ENCODE measurements around the gene DNAH9.

The DNAH9 gene

GRCh38 chr17:11981862-11982261 is 383.6 kb downstream of the DNAH9 start:
- no peaks in the 10 kb centered on the region for H3K79me2 ChIP-seq (ENCODE audit: control insufficient read depth, low read length)
- H3F3A ChIP-seq (ENCODE audit: control insufficient read depth, insufficient read depth), result no peaks in the 10 kb centered on the region
- no peak overlapping the region for H3K4me3 ChIP-seq (ENCODE audit: low read length)
- H3K9me2 ChIP-seq (replicated peaks; ENCODE audit: control insufficient read depth, low read length), result no peaks in the 10 kb centered on the region
- no peaks in the 10 kb centered on the region for H3K9me3 ChIP-seq (ENCODE audit: control insufficient read depth, insufficient read depth, low read length)
- H3K4me1 ChIP-seq (ENCODE audit: control insufficient read depth, low read length), result no peaks in the 10 kb centered on the region
- no peak overlapping the region for H3K27ac ChIP-seq (ENCODE audit: low read depth, low read length)
- H4K20me1 ChIP-seq (ENCODE audit: control insufficient read depth, insufficient read depth, low read depth, low read length), result no peaks in the 10 kb centered on the region
- H3K36me3 ChIP-seq (ENCODE audit: control insufficient read depth, low read length), result peaks cover 40% of the 10 kb centered on the region
- H3K27me3 ChIP-seq (ENCODE audit: control insufficient read depth, low read length), result no peaks in the 10 kb centered on the region
- TF ChIP-seq, protein P1, sequence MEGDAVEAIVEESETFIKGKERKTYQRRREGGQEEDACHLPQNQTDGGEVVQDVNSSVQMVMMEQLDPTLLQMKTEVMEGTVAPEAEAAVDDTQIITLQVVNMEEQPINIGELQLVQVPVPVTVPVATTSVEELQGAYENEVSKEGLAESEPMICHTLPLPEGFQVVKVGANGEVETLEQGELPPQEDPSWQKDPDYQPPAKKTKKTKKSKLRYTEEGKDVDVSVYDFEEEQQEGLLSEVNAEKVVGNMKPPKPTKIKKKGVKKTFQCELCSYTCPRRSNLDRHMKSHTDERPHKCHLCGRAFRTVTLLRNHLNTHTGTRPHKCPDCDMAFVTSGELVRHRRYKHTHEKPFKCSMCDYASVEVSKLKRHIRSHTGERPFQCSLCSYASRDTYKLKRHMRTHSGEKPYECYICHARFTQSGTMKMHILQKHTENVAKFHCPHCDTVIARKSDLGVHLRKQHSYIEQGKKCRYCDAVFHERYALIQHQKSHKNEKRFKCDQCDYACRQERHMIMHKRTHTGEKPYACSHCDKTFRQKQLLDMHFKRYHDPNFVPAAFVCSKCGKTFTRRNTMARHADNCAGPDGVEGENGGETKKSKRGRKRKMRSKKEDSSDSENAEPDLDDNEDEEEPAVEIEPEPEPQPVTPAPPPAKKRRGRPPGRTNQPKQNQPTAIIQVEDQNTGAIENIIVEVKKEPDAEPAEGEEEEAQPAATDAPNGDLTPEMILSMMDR (IDR thresholded peaks at IDR 0.05; ENCODE audit: low read depth, low read length, poor library complexity, severe bottlenecking), result no peak
- no peak for TF ChIP-seq EZH2phosphoT487 (IDR thresholded peaks at IDR 0.05; ENCODE audit: borderline replicate concordance, low read length)
- H3K4me2 ChIP-seq (ENCODE audit: low read length), result no peak overlapping the region

GRCh38 chr17:11986179-11986941 is 388.1 kb downstream of the DNAH9 start:
- H3K36me3 ChIP-seq (ENCODE audit: control insufficient read depth, low read length), result peaks cover 48% of the 10 kb centered on the region
- H3K4me3 ChIP-seq (ENCODE audit: low read length), result no peak overlapping the region
- no peaks in the 10 kb centered on the region for H3K4me1 ChIP-seq (ENCODE audit: control insufficient read depth, low read length)

GRCh38 chr17:11986942-11987329 is 388.7 kb downstream of the DNAH9 start:
- H3K4me1 ChIP-seq (ENCODE audit: control insufficient read depth, low read length), result no peaks in the 10 kb centered on the region
- H3K27ac ChIP-seq (ENCODE audit: low read depth, low read length), result no peak overlapping the region
- no peak overlapping the region for H3K4me3 ChIP-seq (ENCODE audit: low read length)
- no peaks in the 10 kb centered on the region for H3K9me3 ChIP-seq (ENCODE audit: control insufficient read depth, insufficient read depth, low read length)
- no peaks in the 10 kb centered on the region for H3K79me2 ChIP-seq (ENCODE audit: control insufficient read depth, low read length)
- no peaks in the 10 kb centered on the region for H3K27me3 ChIP-seq (ENCODE audit: control insufficient read depth, low read length)
- H3F3A ChIP-seq (ENCODE audit: control insufficient read depth, insufficient read depth), result no peaks in the 10 kb centered on the region
- H3K9me2 ChIP-seq (replicated peaks; ENCODE audit: control insufficient read depth, low read length), result no peaks in the 10 kb centered on the region
- H4K20me1 ChIP-seq (ENCODE audit: control insufficient read depth, insufficient read depth, low read depth, low read length), result no peaks in the 10 kb centered on the region
- no peak overlapping the region for H3K4me2 ChIP-seq (ENCODE audit: low read length)
- TF ChIP-seq, protein P1 (IDR thresholded peaks at IDR 0.05; ENCODE audit: low read depth, low read length, poor library complexity, severe bottlenecking), result peak; percentile 55
- TF ChIP-seq EZH2phosphoT487 (IDR thresholded peaks at IDR 0.05; ENCODE audit: borderline replicate concordance, low read length), result no peak
- H3K36me3 ChIP-seq (ENCODE audit: control insufficient read depth, low read length), result peaks cover 51% of the 10 kb centered on the region

More at GRCh38 chr17:11986179-11986941, 388.1 kb downstream of the DNAH9 start:
- Histone ChIP-seq H3K4me2 (ENCODE audit: low read length) (no peak overlapping the region), H3K27ac (ENCODE audit: low read depth, low read length) (no peak overlapping the region), H3K27me3 (ENCODE audit: control insufficient read depth, low read length) (no peaks in the 10 kb centered on the region), H4K20me1 (ENCODE audit: control insufficient read depth, insufficient read depth, low read depth, low read length) (no peaks in the 10 kb centered on the region), H3F3A (ENCODE audit: control insufficient read depth, insufficient read depth) (no peaks in the 10 kb centered on the region), H3K9me3 (ENCODE audit: control insufficient read depth, insufficient read depth, low read length) (no peaks in the 10 kb centered on the region), H3K79me2 (ENCODE audit: control insufficient read depth, low read length) (no peaks in the 10 kb centered on the region), H3K9me2 (replicated peaks; ENCODE audit: control insufficient read depth, low read length) (no peaks in the 10 kb centered on the region)
- TF ChIP-seq EZH2phosphoT487 (IDR thresholded peaks at IDR 0.05; ENCODE audit: borderline replicate concordance, low read length), result no peak
- TF ChIP-seq, protein P1 (IDR thresholded peaks at IDR 0.05; ENCODE audit: low read depth, low read length, poor library complexity, severe bottlenecking), result no peak

All from DOHH2 (cell line).